B cell (primary cell): ENCODE measurements around the gene SYT11. TPM values are rescaled to one million over a fixed set of nuclear protein-coding genes. Genes with fewer than 3 reads are reported as not detected.

ENCODE experiments used
- ATAC-seq: fragments of 200-7000 bp; cut with Tn5 transposase; one replicate; pipeline ENCODE4 v1.10.0; 2021; ENCODE audit warnings: low read depth, mild to moderate bottlenecking, moderate number of reproducible peaks, moderate library complexity
- CTCF ChIA-PET: fragments of 350-600 bp; sonication (Branson Sonifier 250); formaldehyde crosslinking; loops from one replicate; lab custom pipeline; 2021; ENCODE audit warnings: antibody characterized with exemption, inconsistent platforms; lab: Charles Lee
- POLR2A ChIA-PET: fragments of 350-600 bp; sonication (Branson Sonifier 250); formaldehyde crosslinking; loops from one replicate; lab custom pipeline; 2021; ENCODE audit warnings: antibody characterized with exemption; lab: Charles Lee
- DNase-seq: peaks from one replicate; pipeline ENCODE4 v3.0.0; 2013
- H2AFZ ChIP-seq: 2 replicates; pipeline ENCODE4 v1.6.1; 2012; ENCODE audit warnings: mild to moderate bottlenecking, low read depth, low read length; ENCODE audit not compliant: insufficient read depth, poor library complexity, severe bottlenecking
- H3K27ac ChIP-seq, 2 donors: 1 replicate in 1 of 2; 2 replicates in 1 of 2; pipeline ENCODE4 v1.5.1; 2012 to 2013; ENCODE audit warnings: low read length in 2 of 2, mild to moderate bottlenecking in 2 of 2, moderate library complexity in 1 of 2
- H3K27me3 ChIP-seq, 4 experiments: fragments of 200-600 bp in 1 of 4; sonication (generic) in 1 of 4; replicated peaks in 1 of 4; 1 replicate in 2 of 4; 2 replicates in 2 of 4; pipeline versions ENCODE4 v1.6.1 to v1.7.0; 2013 to 2016; ENCODE audit warnings: low read length in 3 of 4, mild to moderate bottlenecking in 2 of 4, mixed read lengths in 1 of 4, moderate library complexity in 1 of 4; ENCODE audit not compliant: insufficient read depth in 4 of 4, control insufficient read depth in 3 of 4; ENCODE audit errors: control extremely low read depth in 1 of 4
- H3K36me3 ChIP-seq, 2 experiments: replicated peaks in 1 of 2; 1 replicate in 1 of 2; 2 replicates in 1 of 2; pipeline versions ENCODE4 v1.6.1 to v1.7.1; 2013; ENCODE audit warnings: low read length in 1 of 2; ENCODE audit not compliant: insufficient read depth in 2 of 2, control insufficient read depth in 1 of 2; ENCODE audit errors: control extremely low read depth in 1 of 2, extremely low read depth in 1 of 2
- H3K4me1 ChIP-seq, 2 donors: fragments of 200-600 bp in 1 of 2; sonication (generic) in 1 of 2; 1 replicate in 1 of 2; 2 replicates in 1 of 2; pipeline versions ENCODE4 v1.5.1 to v1.6.1; 2013 to 2017; ENCODE audit warnings: low read length in 2 of 2; ENCODE audit not compliant: control insufficient read depth in 2 of 2, insufficient read depth in 2 of 2
- H3K4me2 ChIP-seq: replicated peaks from 2 replicates; pipeline ENCODE3; 2012; ENCODE audit warnings: mild to moderate bottlenecking, low read depth, low read length; ENCODE audit not compliant: poor library complexity, severe bottlenecking
- H3K4me3 ChIP-seq, 5 experiments: fragments of 200-600 bp in 1 of 5; sonication (generic) in 1 of 5; 1 replicate in 3 of 5; 2 replicates in 2 of 5; pipeline versions ENCODE4 v1.5.1 to v1.7.0; 2011 to 2016; ENCODE audit warnings: low read length in 4 of 5, mild to moderate bottlenecking in 4 of 5, low read depth in 2 of 5, control low read depth in 1 of 5, moderate library complexity in 1 of 5; ENCODE audit not compliant: insufficient read depth in 1 of 5; ENCODE audit errors: control extremely low read depth in 1 of 5, extremely low read depth in 1 of 5
- H3K79me2 ChIP-seq: fragments of 200-600 bp; sonication (generic); one replicate; pipeline ENCODE4 v1.6.0; 2016; ENCODE audit warnings: low read length; ENCODE audit not compliant: control insufficient read depth, insufficient read depth
- H3K9ac ChIP-seq: fragments of 200-600 bp; sonication (generic); 2 replicates; pipeline ENCODE4 v1.6.1; 2017; ENCODE audit warnings: mild to moderate bottlenecking, low read length, moderate library complexity
- H3K9me3 ChIP-seq, 3 donors: one replicate each; pipeline versions ENCODE4 v1.6.1 to v1.7.1; 2013; ENCODE audit warnings: low read length in 2 of 3; ENCODE audit not compliant: control insufficient read depth in 2 of 3, insufficient read depth in 1 of 3; ENCODE audit errors: control extremely low read depth in 1 of 3
- H4K20me1 ChIP-seq: 2 replicates; pipeline ENCODE4 v1.6.0; 2012; ENCODE audit warnings: mild to moderate bottlenecking, low read length; ENCODE audit not compliant: insufficient read depth, control insufficient read depth, poor library complexity, severe bottlenecking
- H3K27ac Mint-ChIP-seq: one replicate; pipeline ENCODE4 v1.8.0; 2021; ENCODE audit warnings: mixed read lengths
- H3K27me3 Mint-ChIP-seq: one replicate; pipeline ENCODE4 v1.8.0; 2021; ENCODE audit warnings: mixed read lengths
- H3K4me1 Mint-ChIP-seq: one replicate; pipeline ENCODE4 v1.8.0; 2021; ENCODE audit warnings: mixed read lengths
- H3K4me3 Mint-ChIP-seq: one replicate; pipeline ENCODE4 v1.8.0; 2021; ENCODE audit warnings: mixed read lengths
- H3K9me3 Mint-ChIP-seq: one replicate; pipeline ENCODE4 v1.8.0; 2022; ENCODE audit warnings: mixed read lengths; ENCODE audit not compliant: insufficient read depth
- EZH2 ChIP-seq: IDR thresholded peaks from 2 replicates; pipeline ENCODE4 v1.6.1; 2012; ENCODE audit warnings: borderline replicate concordance, low read depth, mild to moderate bottlenecking, moderate library complexity, low read length; ENCODE audit not compliant: insufficient read depth, poor library complexity, severe bottlenecking
- WGBS: methylation state at CpG from one replicate; pipeline ENCODE4 v1.1.5; 2013; ENCODE audit warnings: missing lambda C conversion rate; ENCODE audit not compliant: insufficient coverage; 5-methylcytosine and 5-hydroxymethylcytosine counted together
- intact Hi-C: fragments of 100-400 bp; cut with micrococcal nuclease; formaldehyde crosslinking; loops from one replicate; pipeline ENCODE4 v1.10.0; 2022
- polyA plus RNA-seq: library from polyadenylated mRNA; depleted of rRNA; stranded (reverse); fragments of >200 nt; gene quantifications from 2 replicates; pipeline ENCODE4 v1.2.3, GENCODE V29; 2012
- total RNA-seq, 2 donors: library from RNA; stranded (reverse); fragments of 120-200 nt in 1 of 2; gene quantifications; 1 replicate in 1 of 2; 2 replicates in 1 of 2; pipeline versions ENCODE4 v1.2.3 to v1.2.4, GENCODE V29; 2013 to 2022
- TF ChIP-seq, protein P1 (sequence below): fragments of 200-600 bp; IDR thresholded peaks from one replicate; pipeline ENCODE4 v1.8.0; 2022; ENCODE audit warnings: antibody characterized with exemption, mild to moderate bottlenecking

SYT11 gene
- total and polyA plus RNA-seq, 2 donors (not counting 1 experiment from before 2014, with no cell fraction given), result 1.8 to 6.6 TPM

DNA sequence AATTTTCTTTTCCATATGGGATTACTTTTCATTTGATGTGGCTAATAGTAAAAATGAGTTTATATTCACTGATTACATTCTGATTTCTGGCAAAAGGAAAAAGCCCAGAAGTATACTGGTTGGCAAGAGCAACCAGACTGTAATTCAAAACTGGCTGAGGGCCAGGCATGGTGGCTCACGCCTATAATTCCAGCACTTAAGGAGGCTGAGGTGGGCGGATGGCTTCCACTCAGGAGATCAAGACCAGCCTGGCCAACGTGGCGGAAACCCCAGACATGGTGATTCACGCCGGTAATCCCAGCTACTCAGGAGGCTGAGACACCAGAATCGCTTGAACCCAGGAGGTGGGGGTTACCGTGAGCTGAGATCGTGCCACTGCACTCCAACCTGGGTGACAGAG is 14.5 kb downstream of the SYT11 start:
- 96% methylated on average over 7 of the region's 9 CpGs for WGBS
- ATAC-seq (no peak), DNase-seq (no peak)
- H3K79me2 ChIP-seq, result no peaks in the 10 kb centered on the region
- no peak overlapping the region for H3K9ac ChIP-seq
- H3K36me3 ChIP-seq, result peaks cover 0 to 4% of the 10 kb centered on the region in 2 experiments
- H3K9me3 Mint-ChIP-seq, result no peaks in the 10 kb centered on the region
- H3K4me2 ChIP-seq, result no peak overlapping the region
- H3K27ac Mint-ChIP-seq, result no peak overlapping the region
- no peak overlapping the region for H3K27ac ChIP-seq
- H3K27me3 Mint-ChIP-seq, result no peaks in the 10 kb centered on the region
- ChIA-PET POLR2A (no interaction called here), CTCF (interaction anchor here (0.6 kb wide), 1 partner anchor 21 kb away, joined by 3 read pairs; no protein-coding TSS in a partner anchor)
- H3K9me3 ChIP-seq, result no peaks in the 10 kb centered on the region
- intact Hi-C loops, result no loop called here
- no peaks in the 10 kb centered on the region for H4K20me1 ChIP-seq
- TF ChIP-seq, protein P1, sequence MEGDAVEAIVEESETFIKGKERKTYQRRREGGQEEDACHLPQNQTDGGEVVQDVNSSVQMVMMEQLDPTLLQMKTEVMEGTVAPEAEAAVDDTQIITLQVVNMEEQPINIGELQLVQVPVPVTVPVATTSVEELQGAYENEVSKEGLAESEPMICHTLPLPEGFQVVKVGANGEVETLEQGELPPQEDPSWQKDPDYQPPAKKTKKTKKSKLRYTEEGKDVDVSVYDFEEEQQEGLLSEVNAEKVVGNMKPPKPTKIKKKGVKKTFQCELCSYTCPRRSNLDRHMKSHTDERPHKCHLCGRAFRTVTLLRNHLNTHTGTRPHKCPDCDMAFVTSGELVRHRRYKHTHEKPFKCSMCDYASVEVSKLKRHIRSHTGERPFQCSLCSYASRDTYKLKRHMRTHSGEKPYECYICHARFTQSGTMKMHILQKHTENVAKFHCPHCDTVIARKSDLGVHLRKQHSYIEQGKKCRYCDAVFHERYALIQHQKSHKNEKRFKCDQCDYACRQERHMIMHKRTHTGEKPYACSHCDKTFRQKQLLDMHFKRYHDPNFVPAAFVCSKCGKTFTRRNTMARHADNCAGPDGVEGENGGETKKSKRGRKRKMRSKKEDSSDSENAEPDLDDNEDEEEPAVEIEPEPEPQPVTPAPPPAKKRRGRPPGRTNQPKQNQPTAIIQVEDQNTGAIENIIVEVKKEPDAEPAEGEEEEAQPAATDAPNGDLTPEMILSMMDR, result no peak
- no peak for TF ChIP-seq EZH2
- H3K4me3 ChIP-seq, result no peak overlapping the region
- H3K4me3 Mint-ChIP-seq, result no peak overlapping the region
- no peaks in the 10 kb centered on the region for H3K27me3 ChIP-seq
- H3K4me1 Mint-ChIP-seq, result no peaks in the 10 kb centered on the region
- H3K4me1 ChIP-seq, result no peaks in the 10 kb centered on the region
- no peak overlapping the region for H2AFZ ChIP-seq

DNA sequence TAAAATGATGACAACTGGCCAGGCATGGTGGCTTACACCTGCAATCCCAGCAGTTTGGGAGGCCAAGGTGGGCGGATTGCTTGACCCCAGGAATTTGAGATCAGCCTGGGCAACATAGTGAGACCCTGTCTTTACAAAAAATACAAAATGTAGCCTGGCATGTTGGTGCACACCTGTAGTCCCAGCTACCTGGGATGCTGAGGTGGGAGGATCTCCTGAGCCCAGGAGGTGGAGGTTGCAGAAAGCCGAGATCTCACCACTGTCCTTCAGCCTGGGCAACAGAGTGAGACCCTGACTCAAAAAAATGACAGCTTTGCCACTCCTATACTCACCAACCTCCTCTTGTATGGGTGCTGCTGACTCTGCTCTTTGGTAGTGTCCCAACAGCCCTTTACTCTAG is 18.6 kb downstream of the SYT11 start:
- H3K4me1 ChIP-seq, result peaks cover 8% of the 10 kb centered on the region in 2 donors
- Mint-ChIP-seq H3K4me3 (no peak overlapping the region), H3K27ac (no peak overlapping the region), H3K27me3 (no peaks in the 10 kb centered on the region), H3K4me1 (peaks cover 9% of the 10 kb centered on the region), H3K9me3 (no peaks in the 10 kb centered on the region)
- H3K4me2 ChIP-seq, result no peak overlapping the region
- ChIA-PET CTCF (interaction anchor here (0.8 kb wide), 1 partner anchor 16 kb away, joined by 3 read pairs; no protein-coding TSS in a partner anchor), POLR2A (interaction anchor here (0.6 kb wide), 1 partner anchor 457 kb away, joined by 9 read pairs; no protein-coding TSS in a partner anchor)
- WGBS, result 100% methylated on average over 1 of the region's 2 CpGs
- no peaks in the 10 kb centered on the region for H3K79me2 ChIP-seq
- no peak overlapping the region for H3K9ac ChIP-seq
- H3K9me3 ChIP-seq, result no peaks in the 10 kb centered on the region
- peaks cover 0 to 4% of the 10 kb centered on the region in 2 experiments for H3K36me3 ChIP-seq
- H3K4me3 ChIP-seq, result no peak overlapping the region
- no peak for ATAC-seq
- no peak for DNase-seq
- H3K27me3 ChIP-seq, result no peaks in the 10 kb centered on the region
- intact Hi-C loops, result no loop called here
- H2AFZ ChIP-seq, result no peak overlapping the region
- TF ChIP-seq, protein P1, result no peak
- no peak for TF ChIP-seq EZH2
- no peak overlapping the region for H3K27ac ChIP-seq
- no peaks in the 10 kb centered on the region for H4K20me1 ChIP-seq
